HepG2 (cell line): ENCODE data around the gene FMOD. TPM values are rescaled to one million over a fixed set of nuclear protein-coding genes. Genes with fewer than 3 reads are reported as not detected.

Experiments
- ARNT2 ChIP-seq: sonication (generic); formaldehyde crosslinking; IDR thresholded peaks from 2 replicates; pipeline ENCODE4 v1.8.0; 2022; ENCODE audit warnings: mild to moderate bottlenecking, low read depth, missing genetic modification reagents, moderate library complexity
- BRD4 ChIP-seq: sonication (generic); formaldehyde crosslinking; IDR thresholded peaks from 2 replicates; pipeline ENCODE4 v1.4.0; 2020; ENCODE audit warnings: missing genetic modification reagents
- CEBPG ChIP-seq: IDR thresholded peaks from 2 replicates; pipeline ENCODE4 v1.6.1; 2016
- CREM ChIP-seq, 2 experiments: sonication (generic) in 1 of 2; formaldehyde crosslinking in 1 of 2; IDR thresholded peaks; 2 replicates each; pipeline versions ENCODE4 v1.4.0 to v1.6.1; 2016 to 2020; ENCODE audit warnings: antibody characterized with exemption in 1 of 2, mild to moderate bottlenecking in 1 of 2, missing genetic modification reagents in 1 of 2
- ELF1 ChIP-seq: sonication (generic); formaldehyde crosslinking; IDR thresholded peaks from 2 replicates; pipeline ENCODE4 v1.4.0; 2020; ENCODE audit warnings: missing genetic modification reagents
- FOXM1 ChIP-seq: sonication (generic); formaldehyde crosslinking; IDR thresholded peaks from 2 replicates; pipeline ENCODE4 v1.5.0; 2020; ENCODE audit warnings: missing genetic modification reagents
- KAT7 ChIP-seq: IDR thresholded peaks from 2 replicates; pipeline ENCODE4 v1.6.1; 2018; ENCODE audit warnings: borderline replicate concordance, missing compliant biosample characterization
- NKX3-1 ChIP-seq: sonication (generic); formaldehyde crosslinking; IDR thresholded peaks from 2 replicates; pipeline ENCODE4 v1.5.0; 2020; ENCODE audit warnings: missing genetic modification reagents
- NONO ChIP-seq, 2 experiments: fragments of 450-650 bp in 1 of 2; sonication (generic) in 1 of 2; formaldehyde crosslinking in 1 of 2; IDR thresholded peaks in 1 of 2; conservative IDR thresholded peaks in 1 of 2; 2 replicates each; pipeline versions ENCODE4 v1.6.1 to v1.8.0; 2017 to 2022; ENCODE audit warnings: mild to moderate bottlenecking in 1 of 2, missing genetic modification reagents in 1 of 2, moderate library complexity in 1 of 2
- ZNF468 ChIP-seq: sonication (generic); formaldehyde crosslinking; IDR thresholded peaks from 2 replicates; pipeline ENCODE4 v1.8.0; 2022; ENCODE audit warnings: mild to moderate bottlenecking, moderate library complexity, missing genetic modification reagents
- ZNF775 ChIP-seq: sonication (generic); formaldehyde crosslinking; IDR thresholded peaks from 2 replicates; pipeline ENCODE4 v1.4.0; 2020; ENCODE audit warnings: missing genetic modification reagents, mild to moderate bottlenecking, moderate library complexity, borderline replicate concordance
- ZNF776 ChIP-seq: sonication (generic); formaldehyde crosslinking; IDR thresholded peaks from 2 replicates; pipeline ENCODE4 v1.4.0; 2020; ENCODE audit warnings: mild to moderate bottlenecking, missing genetic modification reagents
- polyA plus RNA-seq, 8 experiments: library from polyadenylated mRNA; depleted of rRNA in 3 of 8; stranded (reverse) in 7 of 8; unstranded in 1 of 8; fragments of >200 nt; fragmentation: Illumina TruSeq in 4 of 8; extraction: Trizol in 4 of 8; gene quantifications; 2 replicates each; pipeline versions ENCODE4 v1.2.1 to v1.2.3, GENCODE V29; 2011 to 2016; ENCODE audit warnings: low read depth in 4 of 8, missing spikeins in 1 of 8, mixed read lengths in 1 of 8; ENCODE audit not compliant: insufficient read depth in 1 of 8
- total RNA-seq, 5 experiments: library from RNA; depleted of rRNA; stranded (reverse); fragments of >200 nt; fragmentation: Illumina TruSeq; extraction: Trizol; gene quantifications; 2 replicates each; pipeline ENCODE4 v1.2.3, GENCODE V29; 2016; ENCODE audit warnings: low read depth in 1 of 5
- TF ChIP-seq, protein P1 (sequence below): sonication (generic); formaldehyde crosslinking; IDR thresholded peaks from 2 replicates; pipeline ENCODE4 v1.9.0; 2021; ENCODE audit warnings: missing genetic modification reagents, borderline replicate concordance
- TF ChIP-seq, protein P2 (sequence below): IDR thresholded peaks from 2 replicates; pipeline ENCODE4 v1.6.1; 2016; ENCODE audit warnings: control low read depth

The FMOD gene
- total and polyA plus RNA-seq, 2 of the 13 experiments (the other 11 are each of a cell fraction or from before 2014, with no cell fraction given): 0.08 TPM; not detected in 1

GRCh38 chr1:203304391-203304918 is 46.5 kb downstream of the FMOD start (continued):
- TF ChIP-seq, protein P1, sequence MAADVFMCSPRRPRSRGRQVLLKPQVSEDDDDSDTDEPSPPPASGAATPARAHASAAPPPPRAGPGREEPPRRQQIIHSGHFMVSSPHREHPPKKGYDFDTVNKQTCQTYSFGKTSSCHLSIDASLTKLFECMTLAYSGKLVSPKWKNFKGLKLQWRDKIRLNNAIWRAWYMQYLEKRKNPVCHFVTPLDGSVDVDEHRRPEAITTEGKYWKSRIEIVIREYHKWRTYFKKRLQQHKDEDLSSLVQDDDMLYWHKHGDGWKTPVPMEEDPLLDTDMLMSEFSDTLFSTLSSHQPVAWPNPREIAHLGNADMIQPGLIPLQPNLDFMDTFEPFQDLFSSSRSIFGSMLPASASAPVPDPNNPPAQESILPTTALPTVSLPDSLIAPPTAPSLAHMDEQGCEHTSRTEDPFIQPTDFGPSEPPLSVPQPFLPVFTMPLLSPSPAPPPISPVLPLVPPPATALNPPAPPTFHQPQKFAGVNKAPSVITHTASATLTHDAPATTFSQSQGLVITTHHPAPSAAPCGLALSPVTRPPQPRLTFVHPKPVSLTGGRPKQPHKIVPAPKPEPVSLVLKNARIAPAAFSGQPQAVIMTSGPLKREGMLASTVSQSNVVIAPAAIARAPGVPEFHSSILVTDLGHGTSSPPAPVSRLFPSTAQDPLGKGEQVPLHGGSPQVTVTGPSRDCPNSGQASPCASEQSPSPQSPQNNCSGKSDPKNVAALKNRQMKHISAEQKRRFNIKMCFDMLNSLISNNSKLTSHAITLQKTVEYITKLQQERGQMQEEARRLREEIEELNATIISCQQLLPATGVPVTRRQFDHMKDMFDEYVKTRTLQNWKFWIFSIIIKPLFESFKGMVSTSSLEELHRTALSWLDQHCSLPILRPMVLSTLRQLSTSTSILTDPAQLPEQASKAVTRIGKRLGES (CRISPR knock-in tag): no peak
- TF ChIP-seq NONO (IDR thresholded peaks at IDR 0.05) (no peak), NONO (CRISPR knock-in tag; conservative IDR thresholded peaks at IDR 0.05) (no peak), ELF1 (no peak), CEBPG (CRISPR knock-in tag) (no peak), ARNT2 (CRISPR knock-in tag) (0 out of 2 replicates have a peak, but pooled peaks have one; percentile 1), ZNF776 (CRISPR knock-in tag) (0 out of 2 replicates have a peak, but pooled peaks have one; percentile 28), NKX3-1 (CRISPR knock-in tag) (no peak), BRD4 (CRISPR knock-in tag) (no peak), FOXM1 (no peak), CREM (IDR thresholded peaks at IDR 0.05) (0 out of 2 replicates have a peak, but pooled peaks have one; percentile 6), CREM (CRISPR knock-in tag; IDR thresholded peaks at IDR 0.05) (no peak), ZNF775 (CRISPR knock-in tag) (no peak), ZNF468 (CRISPR knock-in tag) (no peak), KAT7 (CRISPR knock-in tag) (no peak)
- TF ChIP-seq, protein P2, sequence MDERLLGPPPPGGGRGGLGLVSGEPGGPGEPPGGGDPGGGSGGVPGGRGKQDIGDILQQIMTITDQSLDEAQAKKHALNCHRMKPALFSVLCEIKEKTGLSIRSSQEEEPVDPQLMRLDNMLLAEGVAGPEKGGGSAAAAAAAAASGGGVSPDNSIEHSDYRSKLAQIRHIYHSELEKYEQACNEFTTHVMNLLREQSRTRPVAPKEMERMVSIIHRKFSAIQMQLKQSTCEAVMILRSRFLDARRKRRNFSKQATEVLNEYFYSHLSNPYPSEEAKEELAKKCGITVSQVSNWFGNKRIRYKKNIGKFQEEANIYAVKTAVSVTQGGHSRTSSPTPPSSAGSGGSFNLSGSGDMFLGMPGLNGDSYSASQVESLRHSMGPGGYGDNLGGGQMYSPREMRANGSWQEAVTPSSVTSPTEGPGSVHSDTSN: no peak
- TF ChIP-seq, all 625 proteins: peak for 4
